HepG2 (cell line): Measurements from ENCODE around the gene FKBP10. TPM values are rescaled to one million over a fixed set of nuclear protein-coding genes. Genes with fewer than 3 reads are reported as not detected.

Experiments used
- BCL6 ChIP-seq: IDR thresholded peaks from 2 replicates; pipeline ENCODE4 v1.6.1; 2016; ENCODE audit warnings: missing genetic modification reagents, missing compliant biosample characterization
- CAMTA2 ChIP-seq: sonication (generic); formaldehyde crosslinking; IDR thresholded peaks from 2 replicates; pipeline ENCODE4 v1.4.0; 2020; ENCODE audit warnings: mild to moderate bottlenecking, missing genetic modification reagents, borderline replicate concordance
- CBX5 ChIP-seq: sonication (generic); formaldehyde crosslinking; IDR thresholded peaks from 2 replicates; pipeline ENCODE4 v1.4.0; 2020; ENCODE audit warnings: missing genetic modification reagents, borderline replicate concordance
- ELF4 ChIP-seq: sonication (generic); formaldehyde crosslinking; IDR thresholded peaks from 2 replicates; pipeline ENCODE4 v1.5.0; 2020; ENCODE audit warnings: missing genetic modification reagents, mild to moderate bottlenecking, moderate library complexity, borderline replicate concordance
- HNF4A ChIP-seq: sonication (generic); formaldehyde crosslinking; IDR thresholded peaks from 2 replicates; pipeline ENCODE4 v1.4.0; 2020; ENCODE audit warnings: missing genetic modification reagents
- HNF4G ChIP-seq, 2 experiments: sonication (generic) in 1 of 2; formaldehyde crosslinking in 1 of 2; IDR thresholded peaks; 2 replicates each; pipeline versions ENCODE4 v1.4.0 to v1.6.1; 2011 to 2020; ENCODE audit warnings: borderline replicate concordance in 2 of 2, low read depth in 2 of 2, mild to moderate bottlenecking in 2 of 2, low read length in 1 of 2, missing genetic modification reagents in 1 of 2, moderate library complexity in 1 of 2
- KDM5A ChIP-seq: fragments of 200-600 bp; sonication (generic); IDR thresholded peaks from 2 replicates; pipeline ENCODE4 v1.7.0; 2018; ENCODE audit warnings: antibody characterized with exemption, mild to moderate bottlenecking, low read length, borderline replicate concordance
- LCORL ChIP-seq, 2 experiments: fragments of 450-650 bp in 1 of 2; sonication (generic) in 1 of 2; formaldehyde crosslinking in 1 of 2; IDR thresholded peaks; 2 replicates each; pipeline versions ENCODE4 v1.5.0 to v1.6.1; 2017 to 2020; ENCODE audit warnings: antibody characterized with exemption in 1 of 2, missing genetic modification reagents in 1 of 2
- MBD4 ChIP-seq: IDR thresholded peaks from 2 replicates; pipeline ENCODE4 v1.6.1; 2012; ENCODE audit warnings: low read length, inconsistent platforms, borderline replicate concordance
- NBN ChIP-seq: fragments of 450-650 bp; conservative IDR thresholded peaks from 2 replicates; pipeline ENCODE4 v1.6.1; 2017
- ZBTB8A ChIP-seq: sonication (generic); formaldehyde crosslinking; IDR thresholded peaks from 2 replicates; pipeline ENCODE4 v1.4.0; 2020; ENCODE audit warnings: mild to moderate bottlenecking, low read depth, missing genetic modification reagents, borderline replicate concordance
- ZFP90 ChIP-seq: sonication (generic); formaldehyde crosslinking; IDR thresholded peaks from 2 replicates; pipeline ENCODE4 v1.8.0; 2022; ENCODE audit warnings: missing genetic modification reagents, mild to moderate bottlenecking, inconsistent platforms, borderline replicate concordance
- ZMYM3 ChIP-seq: sonication (generic); formaldehyde crosslinking; IDR thresholded peaks from 2 replicates; pipeline ENCODE4 v1.5.1; 2020; ENCODE audit warnings: mild to moderate bottlenecking, missing genetic modification reagents
- ZNF263 ChIP-seq: sonication (generic); formaldehyde crosslinking; IDR thresholded peaks from 2 replicates; pipeline ENCODE4 v1.4.0; 2020; ENCODE audit warnings: missing genetic modification reagents
- ZNF274 ChIP-seq: sonication (generic); formaldehyde crosslinking; IDR thresholded peaks from 2 replicates; pipeline ENCODE4 v1.5.1; 2020; ENCODE audit warnings: mild to moderate bottlenecking, missing genetic modification reagents
- ZNF296 ChIP-seq: sonication (generic); formaldehyde crosslinking; conservative IDR thresholded peaks from 2 replicates; pipeline ENCODE4 v1.5.0; 2020; ENCODE audit warnings: mild to moderate bottlenecking, missing genetic modification reagents
- ZNF672 ChIP-seq: sonication (generic); formaldehyde crosslinking; IDR thresholded peaks from 2 replicates; pipeline ENCODE4 v1.8.1; 2022; ENCODE audit warnings: missing genetic modification reagents
- polyA plus RNA-seq, 8 experiments: library from polyadenylated mRNA; depleted of rRNA in 3 of 8; stranded (reverse) in 7 of 8; unstranded in 1 of 8; fragments of >200 nt; fragmentation: Illumina TruSeq in 4 of 8; extraction: Trizol in 4 of 8; gene quantifications; 2 replicates each; pipeline versions ENCODE4 v1.2.1 to v1.2.3, GENCODE V29; 2011 to 2016; ENCODE audit warnings: low read depth in 4 of 8, missing spikeins in 1 of 8, mixed read lengths in 1 of 8; ENCODE audit not compliant: insufficient read depth in 1 of 8
- total RNA-seq, 5 experiments: library from RNA; depleted of rRNA; stranded (reverse); fragments of >200 nt; fragmentation: Illumina TruSeq; extraction: Trizol; gene quantifications; 2 replicates each; pipeline ENCODE4 v1.2.3, GENCODE V29; 2016; ENCODE audit warnings: low read depth in 1 of 5
- TF ChIP-seq, protein P1 (sequence below): sonication (generic); formaldehyde crosslinking; IDR thresholded peaks from 2 replicates; pipeline ENCODE4 v1.4.0; 2020; ENCODE audit warnings: missing genetic modification reagents
- TF ChIP-seq, protein P2 (sequence below): IDR thresholded peaks from 2 replicates; pipeline ENCODE4 v1.6.1; 2016; ENCODE audit warnings: low read depth, borderline replicate concordance
- TF ChIP-seq, protein P3 (sequence below): sonication (generic); formaldehyde crosslinking; IDR thresholded peaks from 2 replicates; pipeline ENCODE4 v1.4.0; 2020; ENCODE audit warnings: missing genetic modification reagents, borderline replicate concordance

Gene FKBP10
- total and polyA plus RNA-seq, 2 of the 13 experiments (the other 11 are each of a cell fraction or from before 2014, with no cell fraction given), result 149 to 573 TPM

DNA sequence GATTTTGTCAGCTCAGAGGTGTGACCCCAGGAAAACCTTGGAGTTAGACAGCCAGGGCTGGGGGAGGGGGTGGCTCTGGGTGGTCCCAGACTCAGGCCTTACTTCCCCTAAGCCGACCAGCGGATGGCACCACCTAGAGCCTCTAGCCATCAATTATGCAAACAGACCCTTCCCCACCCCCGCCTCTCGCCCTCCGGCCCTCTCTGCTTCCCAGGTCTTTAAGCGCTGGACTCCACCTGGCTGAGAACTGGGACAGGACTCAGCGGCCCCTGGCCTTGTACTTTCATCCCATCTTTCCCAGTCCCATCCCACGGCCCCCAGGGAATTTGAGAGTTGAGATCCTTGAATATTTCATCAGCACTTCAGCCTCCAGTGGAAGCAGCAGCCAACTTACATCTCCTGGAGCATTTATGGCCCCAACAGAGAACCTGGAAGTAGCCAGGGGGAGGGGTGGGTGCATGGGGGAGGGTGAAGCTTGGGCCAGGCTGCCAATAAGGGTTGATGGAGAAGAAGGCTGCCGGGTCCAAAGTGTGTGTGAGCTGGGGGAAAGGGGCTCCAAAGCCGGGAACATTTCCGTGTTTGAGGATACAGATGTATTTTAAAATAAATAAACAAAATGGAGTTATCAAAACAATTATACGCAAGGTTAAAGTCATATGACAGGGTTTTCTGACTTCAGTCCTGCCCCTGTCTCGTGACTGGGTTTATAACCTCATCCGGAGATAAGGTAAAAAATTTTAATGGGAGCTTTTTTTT, 18.8 kb upstream of the FKBP10 start (continued):
- TF ChIP-seq HNF4G (IDR thresholded peaks at IDR 0.05; ENCODE audit: borderline replicate concordance, low read depth, low read length) (peak; percentile 77), HNF4G (CRISPR knock-in tag; IDR thresholded peaks at IDR 0.05; ENCODE audit: borderline replicate concordance, low read depth) (no peak), ZNF296 (CRISPR knock-in tag) (no peak), KDM5A (no peak), ZNF672 (CRISPR knock-in tag) (no peak), CBX5 (CRISPR knock-in tag) (no peak), ZFP90 (no peak), MBD4 (no peak), ZBTB8A (no peak), CAMTA2 (CRISPR knock-in tag) (no peak), HNF4A (peak; percentile 80), ZNF263 (CRISPR knock-in tag) (no peak), BCL6 (CRISPR knock-in tag) (peak; percentile 3; the same call in 1 of the 2 replicates), NBN (no peak), ZNF274 (CRISPR knock-in tag) (no peak), LCORL (IDR thresholded peaks at IDR 0.05) (no peak), LCORL (CRISPR knock-in tag; IDR thresholded peaks at IDR 0.05) (peak; percentile 83; the same call in 1 of the 2 replicates), ELF4 (CRISPR knock-in tag) (no peak), ZMYM3 (CRISPR knock-in tag) (0 out of 2 replicates have a peak, but pooled peaks have one; percentile 10)
- TF ChIP-seq, protein P1, sequence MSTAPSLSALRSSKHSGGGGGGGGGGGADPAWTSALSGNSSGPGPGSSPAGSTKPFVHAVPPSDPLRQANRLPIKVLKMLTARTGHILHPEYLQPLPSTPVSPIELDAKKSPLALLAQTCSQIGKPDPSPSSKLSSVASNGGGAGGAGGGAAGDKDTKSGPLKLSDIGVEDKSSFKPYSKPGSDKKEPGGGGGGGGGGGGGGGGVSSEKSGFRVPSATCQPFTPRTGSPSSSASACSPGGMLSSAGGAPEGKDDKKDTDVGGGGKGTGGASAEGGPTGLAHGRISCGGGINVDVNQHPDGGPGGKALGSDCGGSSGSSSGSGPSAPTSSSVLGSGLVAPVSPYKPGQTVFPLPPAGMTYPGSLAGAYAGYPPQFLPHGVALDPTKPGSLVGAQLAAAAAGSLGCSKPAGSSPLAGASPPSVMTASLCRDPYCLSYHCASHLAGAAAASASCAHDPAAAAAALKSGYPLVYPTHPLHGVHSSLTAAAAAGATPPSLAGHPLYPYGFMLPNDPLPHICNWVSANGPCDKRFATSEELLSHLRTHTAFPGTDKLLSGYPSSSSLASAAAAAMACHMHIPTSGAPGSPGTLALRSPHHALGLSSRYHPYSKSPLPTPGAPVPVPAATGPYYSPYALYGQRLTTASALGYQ (CRISPR knock-in tag), result no peak
- TF ChIP-seq, protein P2, sequence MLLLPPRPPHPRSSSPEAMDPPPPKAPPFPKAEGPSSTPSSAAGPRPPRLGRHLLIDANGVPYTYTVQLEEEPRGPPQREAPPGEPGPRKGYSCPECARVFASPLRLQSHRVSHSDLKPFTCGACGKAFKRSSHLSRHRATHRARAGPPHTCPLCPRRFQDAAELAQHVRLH (CRISPR knock-in tag), result 0 out of 2 replicates have a peak, but pooled peaks have one; percentile 33
- TF ChIP-seq, protein P3, sequence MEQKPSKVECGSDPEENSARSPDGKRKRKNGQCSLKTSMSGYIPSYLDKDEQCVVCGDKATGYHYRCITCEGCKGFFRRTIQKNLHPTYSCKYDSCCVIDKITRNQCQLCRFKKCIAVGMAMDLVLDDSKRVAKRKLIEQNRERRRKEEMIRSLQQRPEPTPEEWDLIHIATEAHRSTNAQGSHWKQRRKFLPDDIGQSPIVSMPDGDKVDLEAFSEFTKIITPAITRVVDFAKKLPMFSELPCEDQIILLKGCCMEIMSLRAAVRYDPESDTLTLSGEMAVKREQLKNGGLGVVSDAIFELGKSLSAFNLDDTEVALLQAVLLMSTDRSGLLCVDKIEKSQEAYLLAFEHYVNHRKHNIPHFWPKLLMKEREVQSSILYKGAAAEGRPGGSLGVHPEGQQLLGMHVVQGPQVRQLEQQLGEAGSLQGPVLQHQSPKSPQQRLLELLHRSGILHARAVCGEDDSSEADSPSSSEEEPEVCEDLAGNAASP (CRISPR knock-in tag), result peak; percentile 1; the same call in 1 of the 2 replicates
